Measurements from ENCODE around the gene CHST6. TPM values are rescaled to one million over a fixed set of nuclear protein-coding genes. Genes with fewer than 3 reads are reported as not detected.
"Not testable (repeated sequence)": the region's sequence is repeated elsewhere in the genome, so short reads cannot be mapped to it uniquely, and the experiment has no call there.

CHST6 gene
- total RNA-seq, 1 donor from 2014 or later, result 0.64 TPM

- DNase-seq (ENCODE audit: low read depth in 2 of 2), result no peak
Observed at GRCh38 chr16:75477680-75478473, 17.4 kb downstream of the CHST6 start.

GRCh38 chr16:75476817-75477216 lies 18.4 kb downstream of the CHST6 start:
- no peak for DNase-seq (ENCODE audit: low read depth in 2 of 2)

DNA sequence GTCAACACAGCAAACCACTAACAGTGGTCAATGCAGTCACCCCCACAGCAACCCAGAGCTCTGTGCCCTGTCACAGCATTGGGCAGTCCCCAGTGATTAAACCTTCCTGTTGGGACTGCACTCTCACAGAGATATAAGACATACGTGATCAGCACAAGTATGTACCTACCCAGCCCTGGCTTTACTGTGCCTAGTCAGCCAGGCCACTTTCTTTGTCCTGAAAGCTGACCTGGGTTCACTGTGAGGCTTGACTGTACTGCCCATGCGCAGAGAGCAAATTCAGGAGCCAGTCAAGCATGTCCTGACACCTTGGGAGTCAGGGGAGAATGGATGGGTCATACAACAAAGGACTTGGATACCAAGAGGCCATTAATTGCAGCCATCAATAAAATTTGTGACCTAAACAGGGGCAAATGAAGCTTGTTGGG lies 19.8 kb downstream of the CHST6 start:
- no peak for DNase-seq (ENCODE audit: low read depth in 2 of 2)

DNA sequence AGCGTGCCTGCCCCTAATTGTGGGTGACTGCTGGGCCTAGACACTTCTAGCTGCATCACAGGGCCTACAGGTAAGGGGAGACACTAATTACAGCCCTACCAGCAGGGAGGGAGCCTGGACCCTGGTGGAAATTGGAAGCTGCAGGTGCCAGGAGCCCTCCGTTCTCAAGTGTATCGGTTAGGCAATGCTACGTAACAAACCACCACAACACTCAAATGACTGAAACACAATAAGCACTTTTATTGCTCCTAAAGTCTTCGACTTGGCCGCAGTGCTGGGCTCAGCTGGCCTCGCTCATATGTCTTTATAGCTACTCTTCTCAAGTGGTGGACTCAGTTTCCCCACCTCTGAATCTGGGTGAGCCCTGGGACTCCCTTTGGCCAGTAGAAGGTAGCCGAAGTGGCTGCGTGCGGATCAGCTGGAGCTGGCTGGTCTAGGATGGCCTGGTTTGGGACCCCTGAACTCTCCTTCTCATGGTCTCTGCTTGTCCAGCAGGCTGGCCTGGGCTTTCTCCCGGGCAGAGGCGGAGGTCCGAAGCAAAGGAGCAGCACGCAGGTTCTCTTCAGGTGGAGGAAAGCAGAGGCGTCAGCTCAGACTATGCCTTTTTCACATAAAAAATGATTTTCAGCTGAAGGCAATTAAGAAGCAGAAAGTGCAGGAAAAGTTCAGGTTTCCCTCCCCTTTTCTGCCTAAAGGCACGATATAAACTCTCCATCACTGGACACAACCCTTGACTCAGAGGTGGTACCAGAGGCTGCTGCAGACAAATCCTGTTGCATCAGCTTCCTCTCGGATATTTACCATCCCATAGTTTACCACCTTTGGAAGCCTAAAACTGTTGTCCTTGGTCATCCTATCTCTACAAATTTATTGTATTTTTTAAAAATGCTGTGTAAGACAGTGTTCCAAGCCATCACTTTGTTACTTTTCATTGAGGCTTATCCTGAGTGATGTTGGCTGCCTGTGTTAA lies 22.0 kb downstream of the CHST6 start:
- no peak for DNase-seq (ENCODE audit: low read depth in 2 of 2)

DNA sequence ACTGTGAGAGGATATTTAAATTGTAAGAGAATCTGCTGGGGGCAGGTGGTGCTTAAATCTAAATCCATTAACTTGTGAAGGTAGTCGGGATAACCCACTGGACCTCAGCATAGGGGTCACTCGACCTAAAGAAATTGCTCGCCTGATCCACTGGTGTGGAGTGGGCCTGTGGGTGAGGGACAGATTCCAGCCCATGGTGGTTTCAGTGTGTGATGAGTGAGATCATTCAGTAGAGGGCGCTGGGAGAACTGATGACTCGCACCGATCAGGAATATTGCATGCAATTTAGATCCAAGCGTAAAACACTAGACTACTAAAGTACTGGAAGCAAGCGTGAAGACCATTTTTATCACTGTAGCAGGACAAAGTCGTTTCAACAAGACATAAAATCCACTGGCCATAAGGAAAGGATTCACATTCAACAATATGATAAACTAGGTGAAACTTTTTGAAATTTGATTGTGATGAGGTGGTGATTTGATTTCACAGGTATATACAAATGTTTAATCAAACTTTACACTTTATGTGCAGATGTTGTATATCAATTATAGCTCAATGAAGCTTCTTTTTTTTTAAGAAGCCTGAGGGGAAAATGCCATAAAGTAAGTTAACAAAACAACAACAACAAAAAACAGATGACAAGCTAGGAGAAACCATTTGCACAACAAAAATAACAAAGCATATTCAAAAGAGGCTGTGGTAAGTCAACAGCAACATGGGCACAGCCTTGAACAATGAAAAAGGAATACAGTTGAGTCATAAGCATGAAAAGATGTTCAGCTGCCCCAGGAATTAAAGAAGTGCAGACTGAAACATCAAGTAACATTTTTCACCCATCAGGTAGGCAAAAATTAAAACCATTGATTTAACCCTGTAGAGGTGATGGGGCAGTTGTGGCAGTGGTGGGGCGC lies 23.3 kb downstream of the CHST6 start:
- DNase-seq (ENCODE audit: low read depth in 2 of 2), result peak; percentile 58 to 75

GRCh38 chr16:75466760-75467159 lies 28.5 kb downstream of the CHST6 start:
- no peak for DNase-seq (ENCODE audit: low read depth in 2 of 2)

DNA sequence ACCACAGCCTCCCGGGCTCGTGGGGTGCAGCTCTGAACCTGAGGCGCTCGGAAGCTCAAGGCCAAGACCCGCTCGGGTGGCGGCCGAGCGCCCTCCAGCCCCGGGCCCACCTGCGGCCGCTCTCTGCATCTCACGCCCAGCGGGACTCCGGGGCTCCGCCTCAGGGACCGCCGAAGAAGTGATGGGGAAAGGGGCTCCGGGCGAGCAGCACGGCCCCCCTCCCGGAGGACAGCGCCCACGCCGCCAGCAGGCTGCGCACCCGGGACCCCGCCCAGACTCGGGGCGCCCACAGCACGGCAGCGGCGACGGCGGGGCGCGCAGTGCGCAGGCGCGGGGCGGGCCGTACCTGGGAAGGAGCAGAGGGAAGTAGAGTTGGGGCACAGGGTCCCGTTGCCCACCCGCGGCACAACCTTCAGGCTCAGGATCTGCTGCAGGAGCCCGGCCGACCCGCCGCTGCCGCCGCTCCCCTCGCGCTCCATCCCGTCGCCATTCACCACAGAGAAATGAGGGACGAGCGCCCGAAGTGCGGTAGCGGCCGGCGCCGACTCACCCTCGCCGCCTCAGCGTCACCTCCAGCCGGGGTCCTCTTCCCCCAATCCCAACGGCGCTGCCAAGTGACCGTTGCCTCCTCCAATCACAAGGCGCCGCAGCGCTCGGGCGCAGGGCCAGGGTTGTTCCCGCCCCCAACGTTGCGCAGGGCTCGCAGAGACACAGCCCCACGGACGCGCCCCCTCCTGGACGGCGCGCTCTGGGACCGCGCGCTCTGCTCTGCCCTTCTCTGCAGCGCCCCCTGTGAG lies 30.9 kb downstream of the CHST6 start, which contains the start of gene TMEM170A:
TMEM170A (minus strand) TSS at position 568 of the 797 bp plus-strand sequence; CDS start at position 479, 89 bp downstream.
- peak; percentile 96 to 99 for DNase-seq (ENCODE audit: low read depth in 2 of 2)

- peak in 1 of 2 donors; percentile 37 for DNase-seq (ENCODE audit: low read depth in 2 of 2)
Observed at GRCh38 chr16:75463389-75464121, 31.7 kb downstream of the CHST6 start.

GRCh38 chr16:75462806-75463205 lies 32.4 kb downstream of the CHST6 start:
- peak in 1 of 2 donors; percentile 14 for DNase-seq (ENCODE audit: low read depth in 2 of 2)

GRCh38 chr16:75461575-75461974 lies 33.7 kb downstream of the CHST6 start:
- peak in 1 of 2 donors; percentile 7 for DNase-seq (ENCODE audit: low read depth in 2 of 2)

DNA sequence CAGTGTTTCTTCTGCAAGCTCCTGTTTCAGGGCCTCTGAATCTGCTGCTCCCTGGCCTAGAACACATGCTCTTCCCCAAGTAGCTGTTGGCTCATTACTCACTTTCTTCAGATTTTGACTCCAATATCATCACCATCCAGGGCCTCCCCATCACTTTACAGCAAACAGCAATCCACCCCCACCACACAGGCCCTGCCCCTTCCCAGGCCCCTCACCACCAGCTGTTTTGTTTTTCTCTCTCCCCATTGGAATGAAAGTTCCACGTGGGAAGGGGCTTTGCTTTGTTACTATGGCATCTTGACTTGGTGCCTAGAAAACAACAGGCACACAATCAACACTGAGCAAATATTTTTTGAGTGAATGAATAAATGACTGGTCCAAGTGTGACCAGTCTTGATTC lies 34.8 kb downstream of the CHST6 start:
- peak in 1 of 2 donors; percentile 9 for DNase-seq (ENCODE audit: low read depth in 2 of 2)

DNA sequence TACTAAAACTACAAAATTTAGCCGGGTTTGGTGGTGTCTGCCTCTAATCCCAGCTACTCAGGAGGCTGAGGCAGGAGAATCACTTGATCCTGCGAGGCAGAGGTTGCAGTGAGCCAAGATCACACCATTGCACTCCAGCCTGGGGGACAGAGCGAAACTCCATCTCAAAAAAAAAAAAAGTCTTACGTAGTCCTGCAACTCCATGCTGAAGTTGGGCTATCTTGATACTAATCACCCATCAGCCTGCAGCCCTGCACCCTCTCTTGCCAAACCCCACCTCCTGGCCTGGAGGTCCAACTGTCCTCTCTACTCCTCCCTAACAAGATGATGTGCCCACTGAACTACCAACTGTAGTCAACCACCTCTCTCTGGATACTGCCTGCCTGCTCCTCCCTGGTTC lies 35.5 kb downstream of the CHST6 start:
- DNase-seq (ENCODE audit: low read depth in 2 of 2), result no peak

DNA sequence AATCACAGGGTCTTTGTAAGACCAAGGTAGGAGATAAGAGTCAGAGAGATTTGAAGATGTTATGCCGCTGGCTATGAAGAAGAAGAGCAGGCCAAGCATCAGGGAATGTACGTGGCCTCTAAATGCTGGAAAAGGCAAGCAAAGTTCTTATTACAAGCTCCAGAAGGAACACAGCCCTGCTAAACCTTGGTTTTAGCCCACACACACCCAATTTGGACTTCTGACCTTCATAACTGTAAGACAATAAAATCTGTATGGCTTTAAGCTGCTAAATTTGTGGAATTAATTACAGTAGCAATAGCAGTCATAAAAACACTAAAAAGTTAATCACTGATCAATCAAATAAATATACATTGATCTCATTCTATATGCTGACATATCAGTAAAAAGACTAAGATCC lies 36.8 kb downstream of the CHST6 start:
- no peak for DNase-seq (ENCODE audit: low read depth in 2 of 2)

- no peak for DNase-seq (ENCODE audit: low read depth in 2 of 2)
Observed at GRCh38 chr16:75458029-75458428, 37.2 kb downstream of the CHST6 start.

DNA sequence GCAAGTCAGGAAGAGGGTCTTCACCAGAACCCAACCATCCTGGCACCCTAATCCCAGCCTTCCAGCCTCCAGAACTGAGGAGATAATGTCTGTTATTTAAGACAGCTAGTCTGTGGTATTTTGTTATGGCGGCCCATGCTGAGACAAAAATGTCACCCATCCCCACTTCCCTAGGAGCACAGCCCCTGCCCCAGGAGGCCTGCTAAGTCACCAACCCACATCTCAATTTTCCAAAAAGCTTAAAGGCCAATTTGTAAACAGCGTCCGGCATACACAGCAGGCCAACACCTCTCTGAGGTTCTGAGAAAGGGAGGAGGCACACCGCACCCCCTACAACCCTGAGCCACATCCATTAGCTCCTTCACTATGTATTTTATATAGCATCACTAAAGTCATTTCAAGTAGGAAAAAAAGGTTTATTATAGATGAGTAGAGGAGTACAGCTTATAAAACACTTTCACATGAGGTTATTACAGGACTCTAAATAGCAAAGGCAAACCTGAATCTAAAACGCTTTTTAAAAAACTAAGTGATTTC lies 37.7 kb downstream of the CHST6 start:
- no peak for DNase-seq (ENCODE audit: low read depth in 2 of 2)

GRCh38 chr16:75456971-75457370 lies 38.3 kb downstream of the CHST6 start:
- DNase-seq (ENCODE audit: low read depth in 2 of 2), result no peak

GRCh38 chr16:75456486-75456885 lies 38.8 kb downstream of the CHST6 start:
- not testable (repeated sequence) for DNase-seq (ENCODE audit: low read depth in 2 of 2)

DNA sequence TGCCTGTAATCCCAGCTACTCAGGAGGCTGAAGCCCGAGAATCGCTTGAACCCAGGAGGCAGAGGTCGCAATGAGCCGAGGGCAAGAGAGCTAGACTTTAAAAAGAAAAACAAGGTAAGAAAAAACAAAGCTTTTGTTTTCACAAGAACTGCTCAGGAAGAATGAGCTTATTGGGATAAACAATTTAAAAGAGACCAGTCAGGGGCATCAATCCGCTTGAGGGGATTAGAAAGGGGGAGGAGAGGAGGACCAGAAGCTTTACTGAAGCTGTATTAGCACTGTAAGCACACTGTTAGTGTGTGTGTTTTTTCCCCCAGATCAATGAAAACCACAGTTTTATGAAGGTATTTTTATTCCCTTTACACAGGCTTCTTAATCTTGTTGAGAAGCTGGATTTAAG lies 39.6 kb downstream of the CHST6 start:
- DNase-seq (ENCODE audit: low read depth in 2 of 2), result peak in 1 of 2 donors; percentile 6

Measured in dermis microvascular lymphatic vessel endothelial cell (primary cell).